Activated CD4-positive, alpha-beta T cell treated with anti-CD3 and anti-CD28 coated beads, Interleukin-2, amount 50 U/mL, for 4 hours (primary cell): ENCODE measurements around the gene DYNC2I2.
A peak's percentile ranks its signal among the peaks of the same experiment; 100 is the strongest.
"Not testable (repeated sequence)": the region's sequence is repeated elsewhere in the genome, so short reads cannot be mapped to it uniquely, and the experiment has no call there.

Experiments used
- DNase-seq, 2 experiments: peaks; one replicate each; pipeline ENCODE4 v3.0.0-alpha.2; 2020

DYNC2I2 gene

DNA sequence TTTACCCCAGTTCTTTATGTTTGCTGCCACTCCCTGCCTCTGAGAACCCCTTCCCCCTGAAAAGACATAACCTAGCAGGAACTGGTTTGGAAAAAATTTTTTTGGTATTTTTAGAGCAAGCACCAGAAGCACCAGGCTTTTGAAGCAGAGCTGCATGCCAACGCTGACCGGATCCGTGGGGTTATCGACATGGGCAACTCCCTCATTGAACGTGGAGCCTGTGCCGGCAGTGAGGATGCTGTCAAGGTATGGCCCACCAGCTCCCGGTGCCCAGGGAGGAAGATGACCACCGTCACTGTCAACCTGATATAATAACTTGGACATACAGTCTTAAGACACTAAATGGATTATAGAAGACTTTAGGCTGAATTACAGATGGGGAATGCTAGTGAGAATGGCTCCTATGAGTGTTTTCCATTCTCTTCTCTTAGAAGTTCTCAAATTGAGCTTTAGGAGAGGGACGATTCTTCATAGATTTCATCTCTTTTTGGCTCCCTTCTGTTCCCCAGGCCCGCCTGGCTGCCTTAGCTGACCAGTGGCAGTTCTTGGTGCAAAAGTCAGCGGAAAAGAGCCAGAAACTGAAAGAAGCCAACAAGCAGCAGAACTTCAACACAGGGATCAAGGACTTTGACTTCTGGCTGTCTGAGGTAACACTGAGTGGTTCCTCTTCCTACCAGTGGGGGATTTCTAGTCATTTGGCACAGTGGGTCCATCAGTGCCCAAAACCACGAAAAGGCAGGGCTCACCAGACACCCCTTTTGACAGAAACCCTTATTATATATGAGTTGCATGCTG, 44.9 kb downstream of the DYNC2I2 start:
- DNase-seq, result no peak

DNA sequence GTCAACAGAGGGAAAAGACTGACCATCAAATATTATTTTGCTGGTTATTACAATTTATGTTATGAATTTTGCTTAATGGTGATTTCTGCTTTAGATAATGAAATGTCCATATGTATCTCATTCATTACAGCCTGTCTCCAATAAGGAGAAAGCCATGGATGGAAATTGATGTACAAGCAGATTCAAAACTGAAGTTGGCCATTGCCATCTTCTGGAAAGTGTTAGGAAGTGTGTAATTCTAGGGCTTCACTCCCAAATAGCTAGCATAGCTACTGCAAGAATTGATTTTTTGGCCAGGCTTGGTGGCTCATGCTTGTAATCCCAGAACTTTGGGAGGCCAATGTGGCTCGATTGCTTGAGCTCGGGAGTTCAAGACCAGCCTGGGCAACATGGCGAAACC, 45.8 kb downstream of the DYNC2I2 start:
- no peak for DNase-seq

DNA sequence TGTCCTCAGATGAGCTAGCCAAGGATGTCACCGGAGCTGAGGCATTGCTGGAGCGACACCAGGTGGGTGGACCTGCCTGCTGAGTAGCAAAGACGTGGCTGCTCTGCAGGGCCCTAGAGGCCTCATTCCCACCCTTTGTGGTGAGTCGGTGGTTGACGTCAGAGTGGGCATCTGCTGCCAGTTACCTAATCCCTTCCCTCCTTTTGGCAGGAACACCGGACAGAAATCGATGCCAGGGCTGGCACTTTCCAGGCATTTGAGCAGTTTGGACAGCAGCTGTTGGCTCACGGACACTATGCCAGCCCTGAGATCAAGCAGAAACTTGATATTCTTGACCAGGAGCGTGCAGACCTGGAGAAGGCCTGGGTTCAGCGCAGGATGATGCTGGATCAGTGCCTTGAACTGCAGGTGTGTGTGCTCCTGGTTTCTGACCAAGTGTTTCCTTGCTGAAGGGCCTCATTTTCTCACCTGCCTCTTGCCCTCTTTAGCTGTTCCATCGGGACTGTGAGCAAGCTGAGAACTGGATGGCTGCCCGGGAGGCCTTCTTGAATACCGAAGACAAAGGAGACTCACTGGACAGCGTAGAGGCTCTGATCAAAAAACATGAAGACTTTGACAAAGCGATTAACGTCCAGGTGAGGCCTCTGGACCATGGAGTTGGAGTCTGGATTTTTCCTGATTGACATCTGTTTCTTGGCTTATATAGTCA, 48.9 kb downstream of the DYNC2I2 start:
- no peak for DNase-seq

DNA sequence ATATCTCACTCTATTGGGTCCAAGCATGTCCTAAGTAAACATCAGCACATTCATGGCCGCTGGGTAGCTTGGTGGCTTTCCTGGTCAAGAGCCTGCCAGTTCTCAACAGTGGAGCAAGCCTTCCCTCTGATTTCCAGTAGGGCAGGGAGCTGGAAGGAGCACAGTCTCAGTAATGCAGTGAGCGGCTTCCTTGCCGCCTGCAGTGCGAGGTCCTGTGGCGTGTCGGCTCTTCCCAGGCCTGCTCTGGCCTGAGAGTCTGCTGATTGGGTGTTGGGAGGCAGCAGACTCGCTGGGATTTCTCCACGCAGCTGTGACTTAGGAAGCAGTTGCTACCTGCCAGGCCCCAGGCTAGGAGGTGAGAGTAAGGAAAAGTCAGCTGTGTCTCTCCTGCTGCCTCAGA, 53.0 kb downstream of the DYNC2I2 start:
- DNase-seq, result no peak

DNA sequence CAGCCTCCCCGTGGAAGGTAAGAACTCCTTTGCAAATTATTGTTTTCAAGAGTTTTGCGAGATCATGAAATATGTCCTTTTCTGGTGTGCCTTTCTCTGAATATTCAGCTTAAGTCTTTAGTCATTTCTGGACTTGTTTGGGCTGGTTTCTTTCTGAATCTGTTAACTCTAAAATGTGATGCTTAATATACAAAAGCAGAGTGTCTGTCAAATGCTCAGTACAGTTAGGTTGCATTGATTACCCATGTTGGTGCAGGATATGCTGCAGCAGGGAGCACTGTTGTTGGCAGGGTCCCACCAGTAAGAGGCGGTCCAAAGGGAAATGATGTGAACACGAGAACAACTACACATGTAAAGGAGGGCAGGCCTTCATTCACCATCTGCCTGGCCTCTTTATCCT, 56.5 kb downstream of the DYNC2I2 start:
- DNase-seq, result no peak

DNA sequence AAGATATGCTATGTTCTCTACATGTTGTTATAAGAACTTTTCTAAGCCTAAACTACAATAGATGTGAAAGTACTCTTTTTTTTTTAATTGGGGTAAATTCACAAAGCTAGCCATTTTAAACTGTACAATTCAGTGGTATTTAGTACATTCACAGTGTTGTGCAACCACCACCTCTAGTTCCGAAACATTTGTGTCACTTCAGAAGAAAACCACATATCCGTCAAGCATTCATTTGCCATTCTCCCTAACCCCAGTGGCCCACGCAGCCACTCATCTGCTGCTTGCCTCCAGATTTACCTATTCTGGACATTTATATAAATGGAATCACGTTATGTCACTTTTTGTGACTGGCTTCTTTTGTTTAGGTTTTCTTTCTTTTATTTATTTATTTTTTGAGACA, 61.2 kb downstream of the DYNC2I2 start:
- DNase-seq, result no peak

DNA sequence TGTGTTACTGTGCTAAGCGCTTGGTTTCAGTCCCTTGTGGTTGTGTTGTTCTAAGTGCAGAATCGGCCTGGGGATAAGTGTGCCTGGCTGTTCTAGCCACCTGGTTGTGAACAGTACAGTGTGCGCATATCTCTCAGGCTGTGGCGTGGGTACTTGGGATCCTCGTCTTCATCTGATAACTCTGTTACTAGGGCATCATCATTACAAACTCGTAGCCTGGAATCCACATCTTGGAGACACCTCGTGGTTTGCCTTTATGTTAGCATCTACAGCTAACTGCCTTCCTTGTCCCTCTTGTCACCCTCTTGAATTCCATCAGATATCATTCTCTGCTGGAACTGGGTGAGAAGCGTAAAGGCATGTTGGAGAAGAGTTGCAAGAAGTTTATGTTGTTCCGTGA, 62.8 kb downstream of the DYNC2I2 start:
- no peak for DNase-seq

DNA sequence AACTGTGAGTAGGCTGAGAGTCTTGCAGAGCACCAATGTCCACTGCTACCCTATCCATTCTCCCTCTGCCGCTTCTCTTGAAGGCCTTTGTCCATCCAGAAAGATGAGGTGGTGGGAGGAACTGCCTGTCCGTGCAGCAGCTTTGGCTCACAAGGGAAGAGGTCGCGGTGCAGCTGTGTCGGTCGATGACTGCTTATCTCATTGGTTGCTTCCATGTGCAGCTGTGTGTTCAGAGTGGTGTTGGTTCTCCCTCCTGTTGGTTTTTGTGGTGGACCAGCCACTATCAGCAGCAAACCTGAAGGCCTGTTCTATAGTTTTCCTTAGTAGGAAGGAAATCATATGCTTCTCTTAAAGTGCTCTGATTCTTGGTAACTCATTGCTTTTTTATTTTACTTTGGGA, 63.6 kb downstream of the DYNC2I2 start:
- no peak for DNase-seq

DNA sequence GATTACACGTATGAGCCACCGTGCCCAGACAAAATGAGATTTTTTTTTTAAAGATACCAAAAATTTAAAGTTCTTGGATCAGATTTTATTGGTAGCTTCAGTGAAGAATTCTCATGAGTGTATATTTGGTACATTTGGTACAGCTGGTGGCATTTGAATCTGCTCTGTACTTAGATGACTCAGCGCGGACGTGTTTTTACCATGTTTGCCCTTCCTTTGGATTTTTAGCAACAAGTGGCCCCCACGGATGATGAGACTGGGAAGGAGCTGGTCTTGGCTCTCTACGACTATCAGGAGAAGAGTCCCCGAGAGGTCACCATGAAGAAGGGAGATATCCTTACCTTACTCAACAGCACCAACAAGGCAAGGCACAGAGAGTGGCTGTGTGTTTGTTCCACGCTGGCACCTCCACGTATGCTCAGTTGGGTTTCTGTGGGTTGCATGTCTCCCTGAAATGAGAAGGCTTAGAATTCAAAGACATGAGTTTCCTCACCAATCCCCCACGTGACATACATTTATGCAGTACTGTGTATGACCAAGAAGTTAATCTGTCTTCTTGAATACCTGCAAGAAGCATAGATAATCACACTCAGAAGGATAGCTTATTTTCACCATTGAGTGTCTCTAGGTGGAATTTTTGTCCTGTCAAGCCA, 67.9 kb downstream of the DYNC2I2 start:
- no peak for DNase-seq

DNA sequence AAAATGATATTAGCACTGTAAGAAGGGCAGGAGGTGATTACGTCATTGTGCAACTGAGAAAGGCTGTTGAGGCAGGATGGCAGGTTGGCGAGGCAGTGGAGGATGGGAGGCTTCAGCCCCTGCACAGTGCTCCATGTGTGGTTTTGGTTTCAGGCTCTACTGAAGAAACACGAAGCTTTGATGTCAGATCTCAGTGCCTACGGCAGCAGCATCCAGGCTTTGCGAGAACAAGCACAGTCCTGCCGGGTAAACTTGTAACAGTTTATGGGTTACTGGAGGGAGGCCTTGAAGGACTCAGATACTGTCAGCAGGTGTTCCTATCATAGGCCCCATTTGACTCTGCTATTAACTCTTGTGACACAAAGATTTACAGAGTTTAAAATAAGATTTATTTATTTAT, 69.2 kb downstream of the DYNC2I2 start:
- peak; percentile 11 to 18 for DNase-seq

DNA sequence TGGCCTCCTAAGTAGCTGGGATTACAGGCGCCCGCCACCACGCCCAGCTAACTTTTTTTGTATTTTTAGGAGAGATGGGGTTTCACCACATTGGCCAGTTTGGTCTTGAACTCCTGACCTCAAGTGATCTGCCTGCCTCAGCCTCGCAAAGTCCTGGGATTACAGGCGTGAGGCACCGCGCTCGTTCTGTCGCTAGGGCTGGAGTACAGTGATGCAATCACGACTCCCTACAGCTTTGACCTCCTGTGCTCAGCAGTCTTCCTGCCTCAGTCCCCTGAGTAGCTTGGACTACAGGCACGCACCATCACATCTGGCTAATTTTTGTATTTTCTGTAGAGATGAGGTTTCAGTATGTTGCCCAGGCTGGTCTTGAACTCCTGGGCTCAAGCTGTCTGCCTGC, 69.7 kb downstream of the DYNC2I2 start:
- DNase-seq, result not testable (repeated sequence)

DNA sequence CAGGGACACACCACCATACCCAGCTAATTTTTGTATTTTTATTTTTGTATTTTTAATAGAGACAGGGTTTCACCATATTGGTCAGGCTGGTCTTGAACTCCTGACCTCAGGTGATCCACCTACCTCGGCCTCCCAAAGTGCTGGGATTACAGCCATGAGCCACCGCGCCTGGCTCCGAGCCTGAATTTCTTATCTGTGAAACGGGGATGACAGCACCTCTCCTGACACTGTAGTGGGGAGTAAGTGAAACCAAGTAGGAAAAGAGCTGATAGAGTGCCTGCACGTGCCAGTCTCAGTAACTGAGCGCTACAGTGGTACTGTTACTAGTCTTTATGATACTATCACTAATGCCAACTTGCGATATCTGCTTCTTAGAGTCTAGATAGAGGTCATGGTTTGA, 71.5 kb downstream of the DYNC2I2 start:
- DNase-seq, result not testable (repeated sequence)
